PC-3 (cell line): ENCODE measurements around the gene CDH4. TPM values are rescaled to one million over a fixed set of nuclear protein-coding genes. Genes with fewer than 3 reads are reported as not detected.

Source experiments
- ATAC-seq: fragments of 200-7000 bp; cut with Tn5 transposase; 2 replicates; pipeline ENCODE4 v1.9.1; 2020; ENCODE audit warnings: mild to moderate bottlenecking, moderate library complexity
- BruUV-seq: library from RNA; stranded (reverse); fragments of 400-500 nt; replicated peaks from 2 replicates; lab custom pipeline; 2021; lab: Mats Ljungman, UMichigan
- CTCF ChIA-PET: fragments of 300-600 bp; sonication (Branson Sonifier 250); formaldehyde crosslinking; loops from one replicate; lab custom pipeline; 2022; ENCODE audit warnings: antibody characterized with exemption; lab: Charles Lee
- POLR2A ChIA-PET: fragments of 300-600 bp; sonication (Branson Sonifier 250); formaldehyde crosslinking; loops from one replicate; lab custom pipeline; 2022; ENCODE audit warnings: antibody characterized with exemption; ENCODE audit not compliant: unreplicated experiment; lab: Charles Lee
- DNase-seq: peaks from one replicate; pipeline ENCODE4 v3.0.0-alpha.2; 2015
- H2AFZ ChIP-seq: fragments of 300-600 bp; sonication (generic); 2 replicates; pipeline ENCODE4 v1.6.0; 2016; ENCODE audit warnings: antibody characterized with exemption, low read length
- H3F3A ChIP-seq: fragments of 300-600 bp; sonication (generic); one replicate; pipeline ENCODE4 v1.6.0; 2017; ENCODE audit warnings: antibody characterized with exemption, low read length, control low read depth, mild to moderate bottlenecking; ENCODE audit not compliant: unreplicated experiment
- H3K27ac ChIP-seq: fragments of 300-600 bp; sonication (generic); 2 replicates; pipeline ENCODE4 v1.5.1; 2016; ENCODE audit warnings: mild to moderate bottlenecking, low read length
- H3K27me3 ChIP-seq: fragments of 300-600 bp; sonication (generic); 2 replicates; pipeline ENCODE4 v1.6.1; 2016; ENCODE audit warnings: low read length, mixed read lengths
- H3K36me3 ChIP-seq: fragments of 300-600 bp; sonication (generic); 2 replicates; pipeline ENCODE4 v1.6.1; 2016; ENCODE audit warnings: low read depth, mixed run types, low read length, mixed read lengths
- H3K4me1 ChIP-seq: fragments of 300-600 bp; sonication (generic); 2 replicates; pipeline ENCODE4 v1.5.1; 2016; ENCODE audit warnings: low read length; ENCODE audit not compliant: insufficient read depth
- H3K4me2 ChIP-seq: fragments of 300-600 bp; sonication (generic); 2 replicates; pipeline ENCODE4 v1.6.0; 2016; ENCODE audit warnings: low read length
- H3K4me3 ChIP-seq: fragments of 300-600 bp; sonication (generic); 2 replicates; pipeline ENCODE4 v1.5.1; 2016; ENCODE audit warnings: mild to moderate bottlenecking, low read length, mixed read lengths
- H3K79me2 ChIP-seq: fragments of 300-600 bp; sonication (generic); 2 replicates; pipeline ENCODE4 v1.6.1; 2017; ENCODE audit warnings: low read length, mixed read lengths
- H3K9ac ChIP-seq: fragments of 300-600 bp; sonication (generic); 2 replicates; pipeline ENCODE4 v1.6.0; 2016; ENCODE audit warnings: mild to moderate bottlenecking, low read length
- H3K9me2 ChIP-seq: fragments of 300-600 bp; sonication (generic); replicated peaks from 2 replicates; pipeline ENCODE4 v1.6.1; 2016; ENCODE audit warnings: mixed run types, low read length, mixed read lengths
- H3K9me3 ChIP-seq: fragments of 300-600 bp; sonication (generic); 2 replicates; pipeline ENCODE4 v1.6.1; 2016; ENCODE audit warnings: low read length, mixed read lengths
- H4K20me1 ChIP-seq: fragments of 300-600 bp; sonication (generic); 2 replicates; pipeline ENCODE4 v1.6.1; 2016; ENCODE audit warnings: low read length, mixed read lengths
- CTCF ChIP-seq: fragments of 300-600 bp; sonication (generic); conservative IDR thresholded peaks from 2 replicates; pipeline ENCODE4 v1.5.1; 2017; ENCODE audit warnings: antibody characterized with exemption, low read depth, mild to moderate bottlenecking, low read length
- EZH2 ChIP-seq: fragments of 300-600 bp; sonication (generic); IDR thresholded peaks from one replicate; pipeline ENCODE4 v1.6.1; 2017; ENCODE audit warnings: antibody characterized with exemption, mild to moderate bottlenecking, low read length; ENCODE audit not compliant: unreplicated experiment
- EZH2phosphoT487 ChIP-seq: fragments of 300-600 bp; sonication (generic); IDR thresholded peaks from 2 replicates; pipeline ENCODE4 v1.6.1; 2018; ENCODE audit warnings: mild to moderate bottlenecking, antibody characterized with exemption, low read length, borderline replicate concordance
- intact Hi-C: fragments of 100-400 bp; cut with micrococcal nuclease; formaldehyde crosslinking; loops from 2 replicates; pipeline ENCODE4 v1.9.0; 2023
- total RNA-seq: library from RNA; depleted of rRNA; stranded (reverse); fragments of >200 nt; gene quantifications from 2 replicates; pipeline ENCODE4 v1.2.3, GENCODE V29; 2014

Gene CDH4
- total RNA-seq, 1 experiment from 2014 or later = not detected

GRCh38 chr20:61274326-61274725 lies 22.3 kb downstream of the CDH4 start:
- no peaks in the 10 kb centered on the region for H3K9me3 ChIP-seq
- ATAC-seq (no peak), DNase-seq (no peak)
- BruUV-seq = no TSS peak
- no peak overlapping the region for H3K27ac ChIP-seq
- H3K4me2 ChIP-seq = no peak overlapping the region
- H3K4me1 ChIP-seq = no peaks in the 10 kb centered on the region
- TF ChIP-seq EZH2phosphoT487 = no peak
- TF ChIP-seq CTCF = no peak
- TF ChIP-seq EZH2 = no peak
- CTCF ChIA-PET = no interaction called here
- intact Hi-C loops = no loop called here
- H2AFZ ChIP-seq = no peak overlapping the region
- no peak overlapping the region for H3K9ac ChIP-seq
- no peaks in the 10 kb centered on the region for H3K27me3 ChIP-seq
- POLR2A ChIA-PET = no interaction called here
- no peaks in the 10 kb centered on the region for H3K79me2 ChIP-seq
- H3K36me3 ChIP-seq = no peaks in the 10 kb centered on the region
- H3K9me2 ChIP-seq = no peaks in the 10 kb centered on the region
- no peak overlapping the region for H3K4me3 ChIP-seq
- no peaks in the 10 kb centered on the region for H3F3A ChIP-seq
- H4K20me1 ChIP-seq = no peaks in the 10 kb centered on the region

- Histone ChIP-seq H2AFZ (no peak overlapping the region), H3K4me3 (no peak overlapping the region), H3K4me2 (no peak overlapping the region), H3K4me1 (no peaks in the 10 kb centered on the region), H3K36me3 (no peaks in the 10 kb centered on the region), H3K9me3 (peaks cover 4% of the 10 kb centered on the region; the same call in 1 of the 2 replicates), H3K9me2 (no peaks in the 10 kb centered on the region), H4K20me1 (no peaks in the 10 kb centered on the region), H3K9ac (no peak overlapping the region), H3K79me2 (no peaks in the 10 kb centered on the region), H3K27ac (no peak overlapping the region), H3K27me3 (no peaks in the 10 kb centered on the region), H3F3A (no peaks in the 10 kb centered on the region)
- ATAC-seq (no peak), DNase-seq (no peak)
- ChIA-PET CTCF (no interaction called here), POLR2A (no interaction called here)
- no peak for TF ChIP-seq CTCF
- no peak for TF ChIP-seq EZH2
- TF ChIP-seq EZH2phosphoT487 = no peak
- BruUV-seq = no TSS peak
- intact Hi-C loops = no loop called here
These were observed 26.2 kb downstream of the CDH4 start for GRCh38 chr20:61278296-61278695.

- Histone ChIP-seq H3F3A (no peaks in the 10 kb centered on the region), H3K4me1 (no peaks in the 10 kb centered on the region), H3K27ac (no peak overlapping the region), H3K36me3 (no peaks in the 10 kb centered on the region), H3K4me2 (no peak overlapping the region), H3K9me3 (peaks cover 4% of the 10 kb centered on the region; the same call in 1 of the 2 replicates), H4K20me1 (no peaks in the 10 kb centered on the region), H3K9me2 (no peaks in the 10 kb centered on the region), H3K27me3 (no peaks in the 10 kb centered on the region), H3K4me3 (no peak overlapping the region), H3K79me2 (no peaks in the 10 kb centered on the region), H3K9ac (no peak overlapping the region), H2AFZ (no peak overlapping the region)
- no peak for ATAC-seq
- ChIA-PET CTCF (no interaction called here), POLR2A (no interaction called here)
- BruUV-seq = no TSS peak
- DNase-seq = no peak
- TF ChIP-seq EZH2phosphoT487 (no peak), EZH2 (no peak), CTCF (no peak)
- intact Hi-C loops = no loop called here
These were observed 27.6 kb downstream of the CDH4 start for GRCh38 chr20:61279621-61280150.
